Dermis blood vessel endothelial cell (primary cell): Measurements from ENCODE around the gene UGT2B15. TPM values are rescaled to one million over a fixed set of nuclear protein-coding genes. Genes with fewer than 3 reads are reported as not detected.
"Not testable (repeated sequence)": the region's sequence is repeated elsewhere in the genome, so short reads cannot be mapped to it uniquely, and the experiment has no call there.

Experiments used
- DNase-seq: peaks from one replicate; pipeline ENCODE4 v3.0.0; 2010
- total RNA-seq: library from RNA; depleted of rRNA; stranded (reverse); fragments of >200 nt; gene quantifications from 2 replicates; pipeline ENCODE4 v1.2.3, GENCODE V29; 2014

Gene UGT2B15
- total RNA-seq, result not detected in 2 replicates

DNA sequence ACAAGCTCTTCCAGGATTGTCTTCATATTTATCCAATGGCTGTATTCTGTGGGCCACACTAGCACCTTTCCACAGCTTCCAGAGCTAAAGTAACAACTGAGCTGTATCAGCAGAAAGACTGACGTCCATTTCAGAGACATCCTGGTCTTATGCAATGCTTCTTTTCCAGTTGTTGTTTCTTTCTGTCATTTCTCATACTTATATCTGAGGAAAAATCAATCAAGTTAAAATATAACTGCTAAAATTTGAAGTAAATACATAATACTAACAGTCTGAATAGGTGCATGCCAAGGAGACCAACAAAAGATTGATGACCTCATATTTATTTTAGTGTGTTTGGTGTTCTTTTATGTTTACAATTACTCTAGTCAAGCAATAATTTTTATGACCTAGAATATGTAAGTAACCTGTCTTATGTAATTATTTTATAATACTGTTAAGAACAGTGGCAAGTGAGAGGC lies at the start of gene UGT2B15:
UGT2B15 (minus strand) TSS at position 174 of the 461 bp plus-strand sequence; CDS start at position 140, 34 bp downstream.
- not testable (repeated sequence) for DNase-seq

DNA sequence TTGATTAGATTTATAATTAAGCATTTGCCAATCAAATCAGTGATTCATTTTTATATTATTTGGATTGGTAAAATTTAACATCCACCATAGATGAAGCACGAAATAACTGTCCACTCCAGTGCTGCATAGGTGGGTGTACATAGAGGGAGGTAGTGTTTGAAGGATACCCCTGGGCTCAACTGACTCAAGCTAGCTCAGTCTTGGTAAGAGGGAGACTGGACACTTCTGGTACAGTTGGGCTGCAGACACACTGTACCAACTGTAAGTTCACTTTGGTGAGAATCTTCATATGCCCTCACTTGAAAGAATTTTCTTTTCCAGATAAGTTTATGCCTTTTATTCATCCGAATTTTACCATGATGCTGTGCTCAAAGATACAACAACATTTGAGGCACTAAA lies 48.6 kb upstream of the UGT2B15 start:
- DNase-seq, result no peak

DNA sequence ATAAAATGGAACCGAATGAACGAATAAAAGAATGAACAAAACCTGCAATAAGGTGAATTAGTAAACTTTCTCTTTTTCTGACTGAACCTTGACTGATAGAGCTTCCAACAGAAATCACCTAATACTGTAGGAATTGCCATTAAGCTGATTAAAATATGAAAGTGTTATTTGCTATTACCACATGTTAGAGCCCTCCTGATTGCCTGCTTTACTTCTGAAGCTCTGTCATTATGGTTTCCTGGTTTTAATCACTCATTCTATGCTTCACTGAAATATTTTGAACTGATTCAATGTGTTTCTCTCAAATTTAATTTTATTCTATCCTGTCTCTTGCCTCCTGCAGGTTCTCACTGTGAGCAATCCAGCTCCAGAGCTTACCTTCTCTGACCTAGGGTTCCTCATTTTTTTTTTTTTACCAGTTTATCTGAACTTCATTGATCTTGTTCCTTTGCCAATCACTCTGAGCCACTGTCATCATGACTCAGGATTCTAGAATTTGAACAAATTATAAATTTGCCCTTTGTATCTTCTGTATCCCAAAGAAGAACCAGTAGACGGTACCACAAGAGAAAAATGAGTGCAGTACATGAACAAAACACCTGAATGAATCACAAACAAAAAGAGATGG lies 48.1 kb upstream of the UGT2B15 start:
- DNase-seq, result no peak

DNA sequence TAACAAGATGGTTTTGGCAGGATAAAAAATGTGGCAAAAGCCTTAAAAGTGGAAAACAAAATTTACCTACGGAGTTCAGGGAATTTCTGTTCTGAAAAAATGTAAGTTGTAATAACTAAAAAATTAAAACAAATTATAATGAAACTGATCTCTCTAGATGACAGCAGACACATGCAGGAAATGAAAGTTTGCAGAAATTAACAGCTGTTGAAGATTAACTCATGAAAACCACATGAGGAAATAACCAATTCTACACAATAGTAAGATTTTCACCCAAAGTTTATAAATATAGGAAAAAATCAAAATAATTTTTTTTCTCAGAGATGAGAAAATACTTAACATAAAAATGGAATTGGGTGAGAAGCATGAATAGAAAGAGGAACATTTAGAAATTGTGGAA lies 47.5 kb upstream of the UGT2B15 start:
- DNase-seq, result no peak

DNA sequence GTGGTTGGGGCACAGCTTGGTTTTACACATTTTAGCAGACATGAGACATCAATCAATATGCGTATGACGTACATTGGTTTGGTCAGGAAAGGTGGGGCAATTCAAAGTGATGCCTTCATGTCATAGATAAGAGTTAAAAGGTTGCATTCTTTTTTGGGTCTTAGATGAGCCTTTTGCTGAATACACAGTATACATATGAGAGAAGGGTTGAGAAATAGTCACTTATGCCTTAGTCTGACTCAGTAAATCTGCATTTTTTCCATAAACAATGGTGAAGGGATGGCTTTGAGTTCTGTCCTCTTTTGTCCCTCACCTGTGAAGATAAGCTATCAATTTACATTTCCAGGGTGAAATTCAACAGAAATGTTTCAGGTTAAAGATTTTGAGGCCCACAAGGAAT lies 43.9 kb upstream of the UGT2B15 start:
- no peak for DNase-seq

DNA sequence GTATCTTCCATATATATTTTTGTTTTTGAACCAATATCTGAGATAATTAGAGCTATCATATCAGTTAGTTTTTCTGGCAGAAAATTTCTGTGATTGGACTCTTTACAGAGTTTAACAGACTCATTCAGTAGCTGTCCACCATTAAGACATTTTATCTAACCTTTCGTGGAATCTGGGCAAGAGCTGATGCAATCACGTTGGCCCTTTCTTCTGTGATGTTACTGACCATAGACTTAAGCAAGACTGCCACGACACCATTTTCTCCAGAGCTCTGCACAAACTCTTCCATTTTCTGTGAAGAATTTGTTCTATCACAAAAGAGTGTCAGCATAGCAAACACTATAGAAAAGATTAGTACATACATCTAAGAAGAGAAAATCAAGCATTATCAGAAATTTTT lies 41.8 kb upstream of the UGT2B15 start:
- DNase-seq, result no peak

DNA sequence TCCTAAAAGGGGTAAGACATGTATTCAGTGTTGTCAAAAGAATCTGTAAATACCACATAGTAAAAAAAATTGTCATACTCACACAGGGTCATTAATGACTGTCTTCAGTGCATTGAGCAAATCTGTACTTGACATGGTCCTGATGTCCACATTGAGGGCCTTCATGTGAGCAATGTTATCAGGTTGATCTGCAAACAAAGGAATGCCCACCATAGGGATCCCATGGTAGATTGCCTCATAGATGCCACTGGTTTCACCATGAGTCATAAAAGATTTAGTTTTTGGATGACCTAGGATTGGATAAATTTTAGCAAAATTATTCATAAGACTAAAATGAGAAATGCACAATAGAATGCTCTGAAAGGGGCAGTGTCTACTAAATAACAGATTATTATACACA lies 38.1 kb upstream of the UGT2B15 start:
- no peak for DNase-seq

DNA sequence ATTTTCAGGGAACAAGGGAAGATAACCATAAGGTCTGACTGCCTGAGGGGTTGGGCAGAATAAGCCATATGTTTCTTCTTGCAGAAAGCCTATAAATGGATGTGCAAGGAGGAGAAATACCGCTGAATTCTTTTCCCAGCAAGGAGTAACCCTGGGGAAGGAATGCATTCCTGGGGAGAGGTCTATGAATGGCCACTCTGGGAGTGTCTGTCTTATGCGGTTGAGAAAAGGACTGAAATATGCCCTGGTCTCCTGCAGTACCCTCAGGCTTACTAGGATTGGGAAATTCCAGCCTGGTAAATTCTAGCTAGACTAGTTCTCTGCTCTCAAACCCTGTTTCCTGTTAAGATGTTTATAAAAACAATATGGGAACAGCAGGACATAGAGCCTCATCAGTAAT lies 32.7 kb upstream of the UGT2B15 start:
- not testable (repeated sequence) for DNase-seq

DNA sequence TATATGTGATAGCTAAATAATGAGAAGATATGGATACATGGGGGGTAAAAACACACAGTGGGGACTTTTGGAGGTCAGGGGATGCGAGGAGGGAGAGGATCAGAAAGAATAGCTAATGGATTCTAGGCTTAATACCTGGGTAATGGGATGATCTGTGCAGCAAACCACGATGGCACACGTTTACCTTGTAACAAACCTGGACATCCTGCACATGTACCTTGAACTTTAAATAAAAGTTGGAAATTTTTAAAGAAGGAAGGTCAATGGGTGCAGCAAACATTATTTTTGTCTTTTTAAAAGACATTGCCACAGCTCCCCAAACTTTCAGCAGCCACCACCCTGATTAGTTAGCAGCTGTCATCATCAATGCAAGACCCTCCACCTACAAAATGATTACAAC lies 29.7 kb upstream of the UGT2B15 start:
- no peak for DNase-seq

DNA sequence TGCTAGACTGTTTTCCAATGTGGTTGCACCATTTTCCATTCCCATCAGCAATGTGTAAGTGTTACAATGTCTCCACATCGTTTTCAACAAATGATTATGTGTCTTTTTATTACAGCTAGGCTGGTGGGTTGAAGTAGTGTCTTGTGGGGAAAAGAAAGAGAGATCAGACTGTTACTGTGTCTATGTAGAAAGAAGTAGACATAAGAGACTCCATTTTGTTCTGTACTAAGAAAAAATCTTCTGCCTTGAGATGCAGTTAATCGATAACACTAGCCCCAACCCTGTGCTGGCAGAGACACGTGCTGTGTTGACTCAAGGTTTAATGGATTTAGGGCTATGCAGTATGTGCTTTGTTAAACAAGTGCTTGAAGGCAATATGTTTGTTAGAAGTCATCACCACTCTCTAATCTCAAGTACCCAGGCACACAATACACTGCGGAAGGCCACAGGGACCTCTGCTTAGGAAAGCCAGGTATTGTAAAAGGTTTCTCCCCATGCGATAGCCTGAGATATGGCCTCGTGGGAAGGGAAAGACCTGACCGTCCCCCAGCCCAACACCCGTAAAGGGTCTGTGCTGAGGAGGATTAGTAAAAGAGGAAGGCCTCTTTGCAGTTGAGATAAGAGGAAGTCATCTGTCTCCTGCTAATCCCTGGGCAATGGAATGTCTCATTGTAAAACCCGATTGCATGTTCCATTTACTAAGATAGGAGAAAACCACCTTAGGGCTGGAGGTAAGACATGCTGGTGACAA lies 23.0 kb upstream of the UGT2B15 start:
- no peak for DNase-seq

DNA sequence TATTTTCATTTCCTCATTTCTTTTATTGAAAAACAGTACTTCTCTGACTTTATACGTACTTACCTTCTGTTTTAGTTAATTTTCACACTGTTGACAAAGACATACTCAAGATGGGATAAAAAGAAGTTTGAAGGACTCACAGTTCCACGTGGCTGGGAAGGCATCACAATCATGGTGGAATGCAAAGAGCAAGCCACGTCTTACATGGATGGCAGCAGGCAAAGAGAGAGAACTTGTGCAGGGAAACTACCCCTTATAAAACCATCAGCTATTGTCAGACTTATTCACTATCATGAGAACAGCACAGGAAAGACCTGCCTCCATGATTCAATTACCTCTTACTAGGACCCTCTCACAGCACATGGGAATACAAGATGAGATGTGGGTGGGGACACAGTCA lies 20.7 kb upstream of the UGT2B15 start:
- no peak for DNase-seq

DNA sequence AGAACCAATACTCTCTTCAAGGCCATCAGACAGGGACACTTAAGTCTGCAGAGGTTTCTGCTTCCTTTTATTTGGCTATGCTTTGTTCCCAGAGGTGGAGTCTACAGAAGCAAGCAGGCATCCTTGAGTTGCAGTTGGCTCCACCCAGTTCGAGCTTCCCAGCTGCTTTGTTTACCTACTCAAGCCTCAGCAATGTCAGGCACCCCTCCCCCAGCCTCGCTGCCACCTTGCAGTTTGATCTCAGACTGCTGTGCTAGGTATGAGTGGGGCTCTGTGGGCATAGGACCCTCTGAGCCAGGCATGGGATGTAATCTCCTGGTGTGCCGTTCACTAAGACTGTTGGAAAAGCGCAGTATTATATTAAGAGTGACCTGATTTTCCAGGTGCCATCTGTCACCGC lies 12.6 kb upstream of the UGT2B15 start:
- no peak for DNase-seq

DNA sequence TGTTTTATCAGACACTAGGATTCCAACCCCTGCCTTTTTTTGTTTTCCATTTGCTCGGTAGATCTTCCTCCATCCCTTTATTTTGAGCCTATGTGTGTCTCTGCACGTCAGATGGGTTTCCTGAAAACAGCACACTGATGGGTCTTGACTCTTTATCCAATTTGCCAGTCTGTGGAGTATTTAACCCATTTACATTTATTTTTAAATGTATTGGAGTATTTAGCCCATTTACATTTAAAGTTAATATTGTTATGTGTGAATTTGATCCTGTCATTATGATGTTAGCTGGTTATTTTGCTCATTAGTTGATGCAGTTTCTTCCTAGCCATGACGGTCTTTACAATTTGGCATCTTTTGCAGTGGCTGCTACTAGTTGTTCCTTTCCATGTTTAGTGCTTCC lies 10.8 kb upstream of the UGT2B15 start:
- DNase-seq, result not testable (repeated sequence)

DNA sequence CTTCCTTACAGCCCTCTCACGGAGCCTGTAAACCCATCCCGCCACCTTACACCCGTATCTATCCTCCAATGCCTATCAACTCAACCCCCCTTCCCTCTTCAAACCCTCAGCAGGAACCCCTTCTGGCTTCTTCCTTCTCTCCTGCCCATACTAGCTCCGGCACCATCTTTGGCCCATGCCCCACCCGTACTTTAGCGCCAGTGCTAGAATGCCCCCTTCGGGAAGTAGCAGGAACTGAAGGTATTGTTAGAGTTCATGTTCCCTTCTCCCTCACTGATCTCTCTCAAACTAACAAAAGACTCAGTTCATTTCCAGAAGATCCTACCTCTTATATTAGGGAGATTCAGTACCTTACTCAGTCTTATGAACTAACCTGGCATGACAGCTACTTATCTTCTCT lies 2.7 kb upstream of the UGT2B15 start:
- DNase-seq, result no peak

DNA sequence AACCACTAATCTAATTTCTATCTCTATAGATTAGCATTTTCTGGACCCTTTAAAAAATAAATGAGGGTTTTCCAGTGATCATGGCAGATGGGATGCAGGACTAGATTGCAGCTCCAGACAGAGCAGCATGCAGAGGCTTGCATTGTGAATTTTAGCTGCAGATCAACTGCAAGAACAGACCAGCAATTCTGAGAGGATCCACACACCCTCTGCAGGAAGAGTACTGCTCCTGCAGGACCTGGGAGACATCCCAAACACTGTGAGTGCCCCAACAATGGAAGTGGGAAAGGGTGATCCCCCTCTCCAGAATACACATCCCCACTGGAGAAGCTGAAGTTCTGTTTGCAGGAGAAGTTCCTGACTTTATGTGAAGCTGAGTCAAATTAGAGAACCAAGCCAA lies 765 bp upstream of the UGT2B15 start:
- DNase-seq, result not testable (repeated sequence)

DNA sequence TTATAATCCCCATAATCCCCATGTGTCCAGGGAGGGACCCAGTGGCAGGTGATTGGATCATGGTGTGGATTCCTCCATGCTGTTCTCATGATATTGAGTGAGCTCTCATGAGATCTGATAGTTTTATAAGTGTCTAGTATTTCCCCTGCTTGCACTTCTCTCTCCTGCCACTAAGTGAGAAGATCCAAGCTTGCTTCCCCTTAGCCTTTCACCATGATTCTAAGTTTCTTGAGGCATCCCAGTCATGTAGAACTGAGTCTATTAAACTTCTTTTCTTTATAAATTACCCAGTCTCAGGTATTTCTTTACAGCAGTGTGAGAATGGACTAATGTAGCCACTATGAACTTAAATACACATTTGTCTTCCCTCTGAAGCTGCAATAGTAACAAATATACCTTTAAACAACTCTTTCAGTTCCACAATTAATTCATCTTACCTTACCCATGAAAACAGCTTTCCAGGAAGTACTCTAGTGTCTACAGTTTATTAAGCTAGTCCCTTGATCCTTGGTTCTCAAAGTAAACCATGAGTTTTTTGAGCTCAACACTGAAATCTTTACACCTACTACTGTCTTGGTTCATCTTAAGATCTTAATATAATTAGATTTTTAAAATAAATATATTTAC lies 1.8 kb downstream of the UGT2B15 start:
- DNase-seq, result not testable (repeated sequence)

DNA sequence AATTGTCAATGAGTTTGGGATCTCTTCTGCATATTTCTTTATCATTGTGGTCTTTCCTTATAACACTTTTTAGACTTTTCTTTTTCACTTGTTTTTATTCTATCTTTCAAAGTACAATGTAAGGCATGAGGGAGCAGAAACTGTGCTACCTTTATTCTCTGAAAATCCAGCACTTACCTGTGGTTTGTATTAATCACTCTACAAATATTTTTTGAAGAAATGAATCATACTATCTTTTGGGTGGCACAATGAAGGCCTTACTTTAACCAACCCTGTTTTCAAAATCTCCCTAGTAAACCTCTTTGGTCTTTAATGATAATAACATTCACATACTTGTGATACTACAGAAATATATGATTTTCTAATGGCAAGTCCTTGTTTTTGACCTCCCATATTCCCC lies 2.9 kb downstream of the UGT2B15 start:
- not testable (repeated sequence) for DNase-seq

DNA sequence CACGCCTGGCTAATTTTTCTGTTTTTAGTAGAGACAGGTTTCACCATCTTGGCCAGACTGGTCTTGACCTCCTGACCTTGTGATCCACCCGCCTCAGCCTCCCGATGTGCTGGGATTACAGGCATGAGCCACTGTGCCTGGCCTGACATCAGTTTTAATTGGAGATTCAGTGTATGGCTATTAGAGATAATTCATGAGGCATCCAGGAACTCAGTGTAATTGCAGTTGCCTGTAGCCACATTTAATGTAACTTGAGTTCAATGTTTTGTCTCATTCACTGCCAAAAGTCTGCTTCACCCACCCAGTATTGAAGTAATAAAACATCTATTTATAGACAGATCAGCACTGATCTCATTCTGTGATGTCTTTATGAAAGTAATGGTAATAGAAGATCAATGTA lies 5.7 kb downstream of the UGT2B15 start:
- not testable (repeated sequence) for DNase-seq

DNA sequence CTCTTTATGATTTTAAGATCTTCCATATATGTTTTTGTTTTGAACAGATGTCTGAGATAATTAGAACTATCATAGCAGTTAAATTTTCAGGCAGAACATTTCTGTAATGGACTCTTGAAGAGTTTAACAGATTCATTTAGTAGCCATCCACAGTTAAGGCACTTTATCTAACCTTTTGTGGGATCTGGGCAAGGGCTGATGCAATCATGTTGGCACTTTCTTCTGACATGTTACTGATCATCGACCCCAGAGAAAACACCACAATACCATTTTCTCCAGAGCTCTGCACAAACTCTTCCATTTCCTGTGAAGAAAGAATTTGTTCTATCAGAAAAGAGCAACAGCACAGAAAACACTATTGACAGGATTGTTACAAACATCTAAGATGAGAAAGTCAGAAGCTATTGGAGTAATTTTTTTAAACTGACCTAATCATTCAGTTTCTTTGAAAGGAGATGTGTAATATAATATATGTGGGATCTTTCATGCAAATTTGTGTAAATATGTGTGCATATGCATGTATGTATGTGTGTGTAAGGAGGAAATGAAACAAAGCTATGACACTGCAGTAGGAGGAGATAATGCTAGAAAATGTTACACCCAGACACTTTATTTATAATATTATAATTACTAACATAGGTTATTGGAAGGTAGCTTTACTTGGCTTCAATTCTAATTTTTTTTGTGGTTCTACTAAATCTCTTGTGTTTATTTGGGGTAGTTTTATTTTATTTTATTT lies 7.4 kb downstream of the UGT2B15 start:
- DNase-seq, result not testable (repeated sequence)

DNA sequence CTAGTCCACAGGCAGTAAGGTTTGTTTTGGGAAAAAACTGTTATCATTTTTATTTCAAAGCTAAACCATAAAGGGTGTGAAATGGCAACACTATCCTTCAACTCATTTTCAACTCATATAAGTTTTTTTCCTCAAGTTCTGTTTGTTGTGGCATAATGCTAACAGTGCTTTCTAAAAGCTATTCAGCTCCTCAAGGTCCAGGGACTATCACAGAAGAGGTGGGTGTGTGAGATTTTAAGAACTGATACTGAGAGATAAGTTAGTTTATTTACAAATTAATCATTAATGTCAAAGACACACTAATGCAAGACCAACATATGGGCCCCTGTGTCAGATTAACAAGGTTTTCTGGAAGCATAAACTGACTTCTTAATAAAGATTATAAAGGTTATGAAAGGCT lies 11.8 kb downstream of the UGT2B15 start:
- DNase-seq, result no peak

DNA sequence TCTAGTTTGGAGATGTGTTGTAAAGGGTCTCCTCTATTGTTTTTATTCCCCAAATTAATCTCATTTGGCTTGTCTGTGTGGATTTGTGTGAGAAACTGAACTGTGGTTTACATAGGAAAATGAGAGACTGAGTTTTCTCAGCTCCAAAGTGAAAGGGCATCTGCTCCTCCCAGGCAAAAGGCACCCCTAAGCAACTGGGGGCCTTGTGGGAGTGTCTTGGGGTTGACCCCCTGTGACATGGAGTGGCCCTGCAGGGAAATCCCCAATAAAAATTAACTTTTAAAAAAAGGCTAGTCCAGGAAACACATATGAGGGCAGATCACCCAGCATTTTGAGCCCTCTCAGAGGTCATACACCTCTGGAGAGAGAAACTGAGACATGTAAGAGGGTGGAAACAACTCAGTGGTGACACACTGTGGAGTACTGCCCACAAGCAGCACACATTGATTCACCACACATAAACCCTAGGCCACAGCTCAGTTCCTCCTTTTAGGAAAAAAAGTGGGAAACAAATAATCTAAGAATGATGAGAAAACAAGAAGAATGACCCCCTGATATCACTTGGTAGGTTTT lies 13.3 kb downstream of the UGT2B15 start:
- not testable (repeated sequence) for DNase-seq

DNA sequence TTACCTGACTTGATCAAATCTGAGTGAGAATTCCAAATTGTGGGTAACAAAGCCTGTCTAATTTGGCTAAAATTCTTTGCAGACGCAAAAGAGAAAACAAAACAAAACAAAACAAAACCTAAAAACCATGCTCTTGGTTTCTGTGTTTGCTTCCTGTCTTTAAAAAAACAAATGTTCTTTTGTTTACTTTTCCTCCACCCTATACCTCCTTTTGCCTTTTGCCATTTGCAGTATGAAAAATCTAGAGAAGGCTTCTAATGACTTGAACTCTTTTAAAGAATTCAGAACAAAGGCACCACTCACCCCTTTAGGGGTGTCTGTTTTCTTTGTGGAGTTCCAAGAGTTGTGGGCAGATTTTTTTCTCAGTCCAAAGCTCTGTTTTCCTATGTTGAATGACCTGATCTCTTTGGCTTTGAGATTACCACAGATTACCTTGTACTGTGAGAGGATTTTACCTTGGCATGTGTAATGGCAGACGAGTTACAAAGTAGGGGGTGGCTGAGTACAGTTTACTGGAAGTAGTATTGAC lies 13.9 kb downstream of the UGT2B15 start:
- DNase-seq, result not testable (repeated sequence)
